Right cardiac atrium (tissue), 5 donors: ENCODE results near the gene ALCAM. TPM values are rescaled to one million over a fixed set of nuclear protein-coding genes. Genes with fewer than 3 reads are reported as not detected.

Source experiments
- ATAC-seq, 2 donors: fragments of 200-7000 bp; cut with Tn5 transposase; one replicate each; pipeline versions ENCODE4 v1.8.0 to v1.9.1; 2020; ENCODE audit warnings: moderate library complexity in 2 of 2, mild to moderate bottlenecking in 1 of 2
- DNase-seq, 3 donors: peaks; one replicate each; pipeline ENCODE4 v3.0.0-alpha.2; 2020
- H3K27ac ChIP-seq: one replicate; pipeline ENCODE4 v1.5.1; 2013; ENCODE audit warnings: mild to moderate bottlenecking, low read length, control low read depth, moderate library complexity
- H3K27me3 ChIP-seq: one replicate; pipeline ENCODE4 v1.6.1; 2013; ENCODE audit not compliant: control insufficient read depth, insufficient read depth
- H3K4me1 ChIP-seq: one replicate; pipeline ENCODE4 v1.6.1; 2013; ENCODE audit warnings: low read length; ENCODE audit not compliant: control insufficient read depth, insufficient read depth
- H3K4me3 ChIP-seq: one replicate; pipeline ENCODE4 v1.5.1; 2013; ENCODE audit warnings: low read length, control low read depth
- H3K9me3 ChIP-seq: one replicate; pipeline ENCODE4 v1.6.1; 2013; ENCODE audit warnings: low read length; ENCODE audit not compliant: control insufficient read depth
- WGBS: extraction: QIAGEN DNeasy Blood & Tissue Kit; methylation state at CpG from one replicate; pipeline ENCODE4 v1.1.7; 2013; 5-methylcytosine and 5-hydroxymethylcytosine counted together
- intact Hi-C, 4 donors: fragments of 100-400 bp; cut with DNase I; formaldehyde crosslinking; loops; one replicate each; pipeline versions ENCODE4 v1.11.0 to v1.14.0; 2022 to 2023
- polyA plus RNA-seq: library from polyadenylated mRNA; stranded (reverse); fragments of 200-250 nt; gene quantifications from one replicate; pipeline ENCODE4 v1.2.3, GENCODE V29; 2013
- total RNA-seq, 4 donors: library from RNA; stranded (reverse); fragmentation: NEBNext Ultra II Directional; extraction: Animal tissue kit (Norgen Biotek cat#: 25700); gene quantifications; one replicate each; pipeline ENCODE4 v1.2.1, GENCODE V29; 2021
- donor health status: healthy with polysubstance abuse.
- donor health status: DM: no; HTN: yes; CAD: no.
- donor health status: DM: no; HTN: no; CAD: no.
- donor health status: DM: no; HTN: yes; CAD: no; lungs with severe emphysema.
- donor health status: DM: yes; HTN: yes; CAD: no.

Gene ALCAM
- total and polyA plus RNA-seq, 5 donors: 5.3 to 50.9 (median 14.4) TPM

- DNase-seq (no peak), ATAC-seq (no peak)
- no peaks in the 10 kb centered on the region for H3K4me1 ChIP-seq
- intact Hi-C loops: no loop called here
- no peak overlapping the region for H3K27ac ChIP-seq
- no peaks in the 10 kb centered on the region for H3K9me3 ChIP-seq
- no peaks in the 10 kb centered on the region for H3K27me3 ChIP-seq
- no peak overlapping the region for H3K4me3 ChIP-seq
- WGBS: 84% methylated on average over 2 of the region's 2 CpGs
Measured at GRCh38 chr3:105431200-105431599, 64.5 kb downstream of the ALCAM start.

GRCh38 chr3:105435277-105435676 is 68.6 kb downstream of the ALCAM start:
- Histone ChIP-seq H3K27me3 (no peaks in the 10 kb centered on the region), H3K27ac (no peak overlapping the region), H3K9me3 (no peaks in the 10 kb centered on the region), H3K4me1 (no peaks in the 10 kb centered on the region), H3K4me3 (no peak overlapping the region)
- DNase-seq (no peak), ATAC-seq (no peak)
- 65% methylated on average over 3 of the region's 3 CpGs for WGBS
- intact Hi-C loops: no loop called here

- Histone ChIP-seq H3K27ac (no peak overlapping the region), H3K27me3 (no peaks in the 10 kb centered on the region), H3K4me3 (no peak overlapping the region), H3K9me3 (no peaks in the 10 kb centered on the region), H3K4me1 (no peaks in the 10 kb centered on the region)
- no peak for ATAC-seq
- intact Hi-C loops: no loop called here
- no peak for DNase-seq
Measured at GRCh38 chr3:105436687-105437086, 70.0 kb downstream of the ALCAM start.

- Histone ChIP-seq H3K4me1 (no peaks in the 10 kb centered on the region), H3K27ac (no peak overlapping the region), H3K9me3 (no peaks in the 10 kb centered on the region), H3K27me3 (no peaks in the 10 kb centered on the region), H3K4me3 (no peak overlapping the region)
- intact Hi-C loops: no loop called here
- DNase-seq: no peak
- 79% methylated on average over 3 of the region's 3 CpGs for WGBS
- no peak for ATAC-seq
Measured at GRCh38 chr3:105440113-105440512, 73.4 kb downstream of the ALCAM start.

GRCh38 chr3:105444725-105445124 is 78.0 kb downstream of the ALCAM start:
- no peak overlapping the region for H3K4me3 ChIP-seq
- DNase-seq: no peak
- no peaks in the 10 kb centered on the region for H3K4me1 ChIP-seq
- intact Hi-C loops: no loop called here
- no peak overlapping the region for H3K27ac ChIP-seq
- H3K9me3 ChIP-seq: no peaks in the 10 kb centered on the region
- H3K27me3 ChIP-seq: no peaks in the 10 kb centered on the region
- 66% methylated on average over 1 of the region's 1 CpG for WGBS
- ATAC-seq: no peak

- Histone ChIP-seq H3K27me3 (no peaks in the 10 kb centered on the region), H3K9me3 (no peaks in the 10 kb centered on the region), H3K4me3 (no peak overlapping the region), H3K4me1 (no peaks in the 10 kb centered on the region), H3K27ac (no peak overlapping the region)
- WGBS: 18% methylated on average over 4 of the region's 4 CpGs
- intact Hi-C loops: no loop called here
- ATAC-seq (peak in 1 of 2 donors; percentile 14), DNase-seq (no peak)
Measured at GRCh38 chr3:105448338-105448982, 81.8 kb downstream of the ALCAM start.

- H3K4me3 ChIP-seq: no peak overlapping the region
- no peaks in the 10 kb centered on the region for H3K9me3 ChIP-seq
- H3K27ac ChIP-seq: no peak overlapping the region
- no peaks in the 10 kb centered on the region for H3K27me3 ChIP-seq
- whole genome bisulfite sequencing: 74% methylated on average over 3 of the region's 3 CpGs
- intact Hi-C loops: no loop called here
- ATAC-seq (no peak), DNase-seq (no peak)
- H3K4me1 ChIP-seq: no peaks in the 10 kb centered on the region
Measured at GRCh38 chr3:105449414-105449813, 82.7 kb downstream of the ALCAM start.

GRCh38 chr3:105456017-105456416 is 89.3 kb downstream of the ALCAM start:
- intact Hi-C loops: no loop called here
- Histone ChIP-seq H3K4me1 (no peaks in the 10 kb centered on the region), H3K27me3 (no peaks in the 10 kb centered on the region), H3K4me3 (no peak overlapping the region), H3K9me3 (no peaks in the 10 kb centered on the region), H3K27ac (no peak overlapping the region)
- 80% methylated on average over 6 of the region's 6 CpGs for WGBS
- no peak for ATAC-seq
- DNase-seq: peak in 2 of 3 donors; percentile 11 to 28

- no peaks in the 10 kb centered on the region for H3K27me3 ChIP-seq
- H3K4me3 ChIP-seq: no peak overlapping the region
- no peaks in the 10 kb centered on the region for H3K4me1 ChIP-seq
- no peak for ATAC-seq
- WGBS: 74% methylated on average over 3 of the region's 3 CpGs
- no peaks in the 10 kb centered on the region for H3K9me3 ChIP-seq
- no peak for DNase-seq
- intact Hi-C loops: no loop called here
- no peak overlapping the region for H3K27ac ChIP-seq
Measured at GRCh38 chr3:105458518-105459215, 92.0 kb downstream of the ALCAM start.

- no peaks in the 10 kb centered on the region for H3K9me3 ChIP-seq
- WGBS: 71% methylated on average over 3 of the region's 3 CpGs
- no peak overlapping the region for H3K4me3 ChIP-seq
- no peak overlapping the region for H3K27ac ChIP-seq
- H3K27me3 ChIP-seq: no peaks in the 10 kb centered on the region
- intact Hi-C loops: no loop called here
- no peaks in the 10 kb centered on the region for H3K4me1 ChIP-seq
- no peak for ATAC-seq
- DNase-seq: no peak
Measured at GRCh38 chr3:105459566-105460290, 93.0 kb downstream of the ALCAM start.

GRCh38 chr3:105463620-105464019 is 96.9 kb downstream of the ALCAM start:
- H3K27ac ChIP-seq: no peak overlapping the region
- WGBS: 80% methylated on average over 1 of the region's 1 CpG
- DNase-seq (no peak), ATAC-seq (no peak)
- H3K4me1 ChIP-seq: no peaks in the 10 kb centered on the region
- H3K4me3 ChIP-seq: no peak overlapping the region
- no peaks in the 10 kb centered on the region for H3K9me3 ChIP-seq
- no peaks in the 10 kb centered on the region for H3K27me3 ChIP-seq
- intact Hi-C loops: no loop called here
